HTR-8/SVneo (cell line): Measurements from ENCODE around the gene ZNF710.
"Not testable (repeated sequence)": the region's sequence is repeated elsewhere in the genome, so short reads cannot be mapped to it uniquely, and the experiment has no call there.

Experiments
- DNase-seq: peaks from one replicate; pipeline ENCODE4 v3.0.0; 2011; ENCODE audit warnings: low spot score, mixed read lengths; ENCODE audit not compliant: insufficient read length
- FAIRE-seq: peaks from 2 replicates; lab custom pipeline; 2011; peaks lifted over from hg19 to GRCh38; lab: Jason Lieb, UNC

ZNF710 gene

DNA sequence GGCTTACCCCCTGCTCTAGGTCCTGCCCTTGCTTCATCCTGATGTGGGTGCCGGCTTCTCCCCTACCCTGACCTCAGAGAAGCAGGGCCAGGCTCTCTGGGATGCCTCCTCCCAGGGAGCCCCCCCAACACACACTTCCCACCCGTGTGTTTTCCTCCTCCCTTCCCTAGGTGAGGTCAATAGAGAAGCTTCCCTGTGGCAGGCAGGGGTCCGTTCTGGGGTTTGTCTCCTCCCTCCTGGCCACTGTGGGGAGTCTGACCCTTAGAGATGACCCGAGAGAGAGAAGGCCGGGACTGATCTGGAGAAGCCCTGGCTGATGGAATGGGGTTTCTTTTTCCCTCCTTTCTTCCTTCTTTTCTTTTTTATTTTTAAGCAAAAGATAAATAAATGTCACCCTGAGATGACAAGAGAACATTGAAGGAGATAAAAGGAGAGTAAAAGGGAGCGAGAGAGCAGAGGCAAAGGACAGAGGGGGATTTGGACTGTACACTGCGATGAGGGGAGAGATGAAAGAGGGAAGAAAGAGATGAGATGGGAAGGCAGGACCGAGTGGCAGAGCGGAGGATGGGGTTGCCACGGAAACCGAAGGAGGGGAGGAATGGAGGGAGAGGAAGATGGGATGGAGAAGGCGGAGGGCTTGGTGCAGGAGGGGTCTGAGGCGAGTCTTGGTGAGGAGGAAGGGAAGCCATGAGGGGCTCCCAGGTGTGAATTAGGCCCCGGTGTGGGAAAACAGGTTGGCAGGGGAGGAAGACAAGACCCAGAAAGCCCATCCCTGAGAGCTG, 52.8 kb downstream of the ZNF710 start:
- no peak for FAIRE-seq
- no peak for DNase-seq

DNA sequence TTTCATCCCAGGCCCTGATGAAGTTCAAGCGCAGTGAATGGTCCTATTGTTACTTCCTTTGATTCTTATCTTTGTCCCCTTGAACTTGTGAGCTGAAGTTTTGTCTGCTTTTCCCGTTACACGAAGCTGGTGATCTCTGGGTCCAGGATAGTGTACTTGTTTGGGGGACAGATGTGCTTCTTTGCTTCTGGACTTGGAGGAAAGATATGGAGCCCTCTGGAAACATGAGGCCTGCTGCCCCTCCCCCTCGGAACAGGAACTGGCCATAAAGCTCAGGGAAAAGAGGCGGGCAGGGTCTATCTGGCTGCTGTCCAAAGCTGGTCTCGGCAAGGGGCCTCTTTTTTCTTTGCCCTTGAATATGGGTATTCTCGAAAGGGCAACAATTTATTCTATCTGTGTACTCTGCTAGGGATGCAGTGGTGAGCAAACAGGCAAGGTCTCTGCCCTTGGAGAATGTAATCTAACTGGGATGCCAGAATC, 53.5 kb downstream of the ZNF710 start:
- FAIRE-seq (no peak), DNase-seq (no peak)

DNA sequence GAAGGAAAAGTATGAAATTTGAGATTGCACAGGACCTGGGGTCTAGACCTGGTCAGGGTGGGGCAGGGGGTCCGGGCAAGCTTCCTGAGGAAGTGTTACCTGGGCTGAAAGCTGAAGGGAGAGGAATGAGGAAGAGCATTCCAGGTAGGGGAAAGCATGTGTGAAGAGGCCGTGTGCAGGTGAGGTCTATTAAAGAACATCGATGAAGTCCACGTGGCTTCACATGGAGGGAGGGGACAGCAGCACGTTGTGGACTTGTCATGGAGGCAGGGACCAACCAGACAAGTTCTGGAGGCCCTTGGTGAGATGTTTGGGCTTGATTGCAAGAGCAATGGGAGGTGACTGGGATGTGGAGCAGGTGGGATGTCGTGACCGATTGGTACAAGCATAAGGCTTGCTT, 54.1 kb downstream of the ZNF710 start:
- FAIRE-seq (no peak), DNase-seq (no peak)

DNA sequence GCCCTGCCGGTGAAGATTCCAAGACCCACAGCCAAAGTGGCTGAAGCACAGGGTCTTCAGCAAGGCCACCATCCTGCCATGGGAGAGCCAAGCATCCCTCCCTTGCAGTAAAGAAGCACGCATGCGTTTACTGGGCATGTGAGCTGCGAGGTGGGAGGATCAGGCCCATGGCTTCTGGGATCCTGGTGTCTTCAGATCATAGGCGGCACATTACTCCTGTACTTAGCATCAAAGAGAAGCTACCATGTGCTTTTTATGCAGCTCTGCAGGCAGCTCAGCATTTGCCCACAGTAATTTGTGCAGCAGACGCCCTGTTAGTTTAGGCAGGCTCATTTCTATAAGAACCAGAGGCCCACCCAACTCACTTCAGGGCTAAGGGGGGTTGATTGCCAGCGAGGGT, 55.4 kb downstream of the ZNF710 start:
- no peak for DNase-seq
- FAIRE-seq, result no peak

DNA sequence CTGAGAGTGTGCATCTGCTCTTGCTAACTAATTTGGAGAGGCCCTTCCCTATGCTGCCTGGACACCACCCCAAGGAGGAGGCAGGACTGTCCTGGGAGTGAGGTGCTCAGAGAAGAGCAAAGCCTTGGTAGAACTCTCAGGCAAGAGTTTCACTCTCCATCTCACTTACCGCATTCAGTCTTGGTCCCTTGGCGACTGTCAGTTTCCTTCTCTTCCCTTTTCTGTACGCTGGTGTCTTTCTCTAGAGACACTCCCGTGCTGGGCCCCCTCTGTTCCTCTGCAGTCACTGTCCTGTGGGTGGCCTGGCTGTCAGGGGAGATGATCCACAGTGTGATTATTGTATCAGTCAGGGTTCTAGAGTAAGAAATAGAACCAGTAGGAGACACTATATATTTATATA, 57.2 kb downstream of the ZNF710 start:
- no peak for DNase-seq
- FAIRE-seq, result no peak

DNA sequence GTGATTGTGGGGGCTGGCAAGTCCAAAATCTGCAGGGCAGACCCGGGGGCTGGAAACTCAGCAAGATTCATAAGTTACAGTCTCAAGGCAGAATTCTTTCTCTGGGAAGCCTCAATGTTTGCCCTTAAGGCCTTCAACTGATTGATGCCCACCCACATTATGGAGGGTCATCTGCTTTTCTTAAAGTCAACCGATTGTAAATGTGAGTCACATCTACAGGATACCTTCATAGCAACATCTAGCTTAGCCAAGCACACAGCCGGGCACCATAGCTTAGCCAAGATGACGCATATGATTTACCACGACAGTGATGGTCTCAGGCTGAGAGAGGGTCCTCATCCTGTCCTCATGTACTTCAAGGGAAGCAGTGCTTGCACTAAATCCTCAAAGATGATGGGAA, 57.7 kb downstream of the ZNF710 start:
- no peak for FAIRE-seq
- no peak for DNase-seq

DNA sequence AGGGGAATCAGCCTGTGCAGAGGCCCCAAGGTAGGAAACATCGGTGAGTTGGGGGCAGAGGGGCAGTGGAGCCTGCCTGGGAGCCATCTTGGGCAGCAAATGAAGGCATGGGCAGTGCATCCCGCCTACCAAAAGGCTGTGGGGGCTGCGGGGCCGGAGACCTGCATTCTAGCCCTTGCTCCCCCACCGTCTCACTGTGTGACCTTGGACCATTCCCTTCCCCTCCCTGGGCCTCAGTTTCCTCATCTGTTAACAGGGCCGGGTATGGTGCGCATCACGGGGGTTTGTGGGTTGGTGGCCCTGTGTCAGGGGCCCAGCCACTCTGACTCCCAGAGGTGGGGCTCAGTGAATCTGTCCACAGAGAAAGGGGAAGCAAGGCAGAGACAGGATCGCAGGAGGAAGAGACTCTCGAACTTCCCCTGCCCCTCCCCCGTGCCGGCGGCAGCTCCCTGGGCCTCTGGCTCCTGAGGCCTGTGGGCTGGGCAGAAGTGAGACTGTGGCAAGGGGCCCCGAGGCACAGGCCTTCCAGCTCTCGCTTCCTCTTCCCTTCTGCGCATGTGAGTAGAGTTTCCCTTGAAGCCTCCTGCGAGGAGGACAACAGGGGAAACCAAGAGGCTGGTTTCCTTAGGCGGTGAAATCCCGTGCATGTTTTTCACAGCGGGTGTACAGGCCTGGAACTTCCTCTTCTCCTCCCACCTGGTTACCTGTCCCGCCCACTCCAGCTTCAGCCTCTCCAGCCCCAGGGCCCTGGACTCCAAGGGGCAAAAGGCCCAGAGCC, 58.3 kb downstream of the ZNF710 start:
- no peak for DNase-seq

DNA sequence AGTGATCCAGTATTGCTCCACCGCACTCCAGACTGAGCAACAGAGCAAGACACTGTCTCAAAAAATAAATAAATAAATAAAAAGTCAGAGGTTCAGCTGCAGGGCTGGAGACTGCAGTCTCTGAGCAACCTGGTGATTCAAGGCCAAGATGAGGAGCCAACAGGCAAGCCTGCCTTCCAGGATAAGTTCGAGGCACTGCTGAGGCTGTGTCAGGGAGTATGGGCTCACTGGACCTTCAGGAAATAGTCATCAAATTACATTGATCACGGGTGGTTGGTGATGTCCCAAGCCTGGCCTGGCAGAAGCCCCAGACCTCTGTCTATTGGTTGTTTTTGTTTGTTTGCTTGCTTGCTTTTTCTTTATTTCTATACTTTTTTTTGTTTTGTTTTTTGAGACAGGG, 59.7 kb downstream of the ZNF710 start:
- no peak for FAIRE-seq

More for the DNA sequence above, 58.3 kb downstream of the ZNF710 start:
- no peak for FAIRE-seq

DNA sequence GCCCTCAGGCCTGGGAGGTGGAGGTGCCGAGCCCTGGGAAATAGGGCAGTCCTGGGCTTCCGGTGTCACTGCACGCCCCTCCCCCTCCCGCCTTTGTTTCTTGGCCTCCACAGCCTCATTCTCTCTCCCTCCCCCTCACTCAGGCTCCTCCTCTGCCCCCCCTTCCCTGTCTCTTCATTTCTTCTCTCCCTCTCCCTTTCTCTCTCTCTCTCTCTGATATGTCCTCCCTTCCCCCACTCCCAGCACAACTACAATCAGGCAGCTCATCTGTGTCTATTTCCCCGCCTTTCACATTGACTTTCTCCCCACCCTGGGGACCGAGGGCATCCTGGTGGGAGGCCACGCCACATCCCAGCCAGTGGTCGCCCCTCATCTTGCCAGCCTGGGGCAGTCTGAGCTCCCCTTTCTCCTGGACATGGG, 60.9 kb downstream of the ZNF710 start:
- DNase-seq, result no peak
- FAIRE-seq, result no peak

More for the DNA sequence above, 59.7 kb downstream of the ZNF710 start:
- no peak for DNase-seq

DNA sequence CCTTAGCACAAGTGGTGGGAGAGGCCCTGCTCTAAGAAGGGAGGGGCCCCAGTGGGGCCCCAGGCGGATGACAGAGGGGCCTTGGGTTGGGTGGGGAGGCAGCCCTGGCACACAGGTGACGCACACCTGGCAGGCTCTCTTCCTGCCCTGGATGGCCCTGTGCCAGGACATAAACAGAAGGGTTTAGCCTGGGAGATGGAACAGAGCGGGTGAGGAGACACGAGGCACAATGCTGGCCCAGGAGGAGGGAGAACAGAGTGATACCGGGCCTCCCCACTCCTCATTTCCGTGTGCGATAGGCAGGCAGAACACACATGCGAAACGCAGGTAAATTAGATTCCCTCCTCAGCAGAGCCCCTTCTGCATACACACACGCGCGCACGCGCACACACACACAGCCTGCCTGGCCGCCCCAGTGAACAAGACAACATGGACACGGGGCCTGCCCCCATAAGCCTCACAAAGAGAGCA, 61.4 kb downstream of the ZNF710 start:
- FAIRE-seq (no peak), DNase-seq (no peak)

DNA sequence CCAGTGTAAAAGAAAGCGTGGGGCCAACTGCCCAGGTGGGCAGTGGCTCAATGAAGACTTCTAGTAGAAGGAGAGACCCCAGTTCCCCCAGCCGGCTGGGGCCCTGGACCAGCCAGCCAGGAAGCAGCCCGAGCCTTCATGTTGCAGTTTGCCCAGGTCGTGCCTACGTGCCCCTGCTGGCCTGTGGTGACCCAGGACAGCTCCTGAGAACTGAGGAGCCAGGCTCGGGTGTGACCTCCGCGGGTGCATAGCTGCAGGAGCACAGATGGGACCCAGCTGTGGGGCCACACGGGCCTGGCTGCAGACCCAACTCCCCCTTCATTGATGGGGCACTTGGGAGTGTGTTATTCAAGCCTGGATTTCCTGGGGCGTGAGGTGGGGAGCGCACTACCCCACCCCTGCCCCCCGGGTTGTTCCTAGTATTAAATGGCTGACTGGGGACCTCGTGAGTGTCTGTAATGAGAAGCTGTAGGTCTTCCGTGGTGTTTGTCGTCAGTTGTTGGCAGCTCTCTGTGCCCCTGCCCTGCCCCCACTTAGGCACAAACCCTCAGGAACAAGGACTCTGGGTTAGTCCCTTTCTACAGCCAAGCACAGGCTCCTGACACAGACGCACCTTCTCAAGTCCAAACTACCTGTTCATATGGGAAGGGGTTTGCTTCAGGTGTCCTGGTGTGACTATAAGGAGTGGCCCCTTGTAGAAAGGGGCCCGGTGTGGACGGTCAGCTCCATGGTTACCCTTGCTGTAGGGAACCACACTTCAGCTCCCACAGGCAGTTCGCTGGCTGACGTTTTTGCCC, 62.0 kb downstream of the ZNF710 start:
- FAIRE-seq (no peak), DNase-seq (no peak)

DNA sequence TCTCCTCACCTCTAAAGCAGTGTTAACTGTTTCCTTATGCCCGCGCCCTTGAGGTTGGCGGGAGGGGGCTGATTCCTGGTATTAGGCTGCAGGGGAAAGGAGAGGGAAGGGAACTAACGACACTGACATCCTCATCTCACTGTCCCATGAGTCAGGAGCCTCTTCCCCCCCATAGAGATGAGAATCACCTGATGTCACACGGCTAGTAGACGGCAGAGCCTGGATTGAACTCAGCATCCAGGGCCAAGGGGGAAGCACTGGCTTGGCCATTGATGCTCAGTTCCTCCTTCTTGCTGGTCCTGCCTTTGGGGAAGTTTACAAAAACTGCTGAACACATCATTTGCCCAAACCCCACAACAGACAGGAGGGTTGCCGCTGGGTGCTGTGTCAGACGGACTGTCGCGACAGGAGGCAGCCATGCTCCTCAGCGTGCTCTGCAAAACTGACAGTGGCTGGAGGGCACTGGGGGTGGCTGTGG, 62.7 kb downstream of the ZNF710 start:
- FAIRE-seq (no peak), DNase-seq (no peak)

DNA sequence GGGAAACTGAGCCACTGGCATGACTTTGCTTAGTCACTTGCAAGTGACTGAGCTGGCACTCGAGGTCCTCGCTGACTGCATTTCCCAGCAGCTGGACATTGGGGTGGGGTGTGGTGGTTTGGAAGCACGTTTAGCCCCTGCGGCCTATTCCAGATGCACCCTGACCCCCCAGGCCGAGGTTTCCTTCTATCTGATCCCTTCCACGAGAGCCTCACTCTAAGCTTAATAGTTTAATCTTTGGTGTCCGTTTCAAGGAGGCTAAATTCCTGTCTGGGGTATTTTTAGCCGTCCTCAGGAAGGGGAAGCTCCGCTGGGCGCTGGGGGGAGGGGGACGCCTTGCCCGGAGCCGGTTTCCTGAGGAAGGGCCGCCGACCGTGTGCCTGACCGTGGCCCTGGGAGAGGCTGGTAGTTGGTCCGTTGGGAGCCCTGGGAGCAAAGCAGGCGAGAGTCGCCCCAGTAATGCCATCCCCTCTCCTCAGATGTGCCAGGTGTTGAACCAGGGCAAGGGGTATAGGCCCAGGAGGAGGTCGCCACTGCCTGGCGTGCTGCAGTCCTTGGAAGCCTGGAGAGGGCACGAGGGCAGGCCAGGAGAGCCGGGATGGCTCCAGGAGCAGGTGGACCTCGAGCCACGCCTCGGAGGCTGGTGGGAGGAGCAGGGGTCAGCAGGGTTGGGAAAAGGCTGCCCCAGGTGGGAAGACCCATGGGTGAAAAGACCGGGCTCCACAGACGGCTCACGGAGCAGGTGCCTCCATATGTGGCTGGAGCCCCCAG, 64.0 kb downstream of the ZNF710 start:
- no peak for FAIRE-seq

DNA sequence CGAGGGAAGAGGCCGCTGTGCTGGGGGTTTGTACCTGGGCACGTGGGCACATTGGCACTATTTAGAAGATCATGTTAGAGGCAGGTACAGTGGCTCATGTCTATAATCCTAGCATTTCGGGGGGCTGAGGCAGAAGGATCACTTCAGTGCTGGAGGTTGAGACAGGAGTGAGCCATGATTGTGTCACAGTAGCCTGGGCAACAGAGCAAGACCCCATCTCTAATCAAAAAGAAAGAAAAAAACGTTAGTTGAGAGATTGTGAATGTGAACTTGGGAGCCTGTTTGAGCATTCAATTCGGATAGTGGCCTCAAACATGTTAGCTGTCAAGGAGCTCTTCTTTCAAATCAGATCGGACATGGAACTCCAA, 64.5 kb downstream of the ZNF710 start:
- FAIRE-seq, result no peak

More for the DNA sequence above, 64.0 kb downstream of the ZNF710 start:
- no peak for DNase-seq

DNA sequence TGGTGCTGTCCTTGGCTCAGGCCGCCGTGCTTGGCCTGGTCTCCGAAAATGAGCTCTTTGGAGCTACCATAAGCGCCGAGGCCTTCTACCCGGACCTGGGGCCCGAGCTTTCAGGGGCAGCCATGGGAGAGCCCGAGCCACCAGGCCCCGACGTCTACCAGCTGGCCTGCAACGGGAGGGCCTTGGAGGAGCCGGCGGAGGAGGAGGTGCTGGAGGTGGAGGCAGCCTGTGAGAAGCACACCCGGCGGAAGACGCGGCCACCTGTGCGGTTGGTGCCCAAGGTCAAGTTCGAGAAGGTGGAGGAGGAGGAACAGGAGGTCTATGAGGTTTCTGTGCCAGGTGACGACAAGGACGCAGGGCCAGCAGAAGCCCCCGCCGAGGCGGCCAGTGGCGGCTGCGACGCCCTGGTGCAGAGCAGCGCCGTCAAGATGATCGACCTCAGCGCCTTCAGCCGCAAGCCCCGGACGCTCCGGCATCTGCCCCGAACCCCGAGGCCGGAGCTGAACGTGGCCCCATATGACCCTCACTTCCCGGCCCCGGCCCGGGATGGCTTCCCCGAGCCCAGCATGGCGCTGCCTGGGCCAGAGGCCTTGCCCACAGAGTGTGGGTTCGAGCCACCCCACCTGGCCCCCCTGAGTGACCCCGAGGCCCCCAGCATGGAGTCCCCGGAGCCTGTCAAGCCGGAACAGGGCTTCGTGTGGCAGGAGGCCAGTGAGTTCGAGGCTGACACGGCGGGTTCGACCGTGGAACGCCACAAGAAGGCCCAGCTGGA, 66.2 kb downstream of the ZNF710 start:
- FAIRE-seq, result no peak
- DNase-seq, result no peak

More for the DNA sequence above, 64.5 kb downstream of the ZNF710 start:
- no peak for DNase-seq

DNA sequence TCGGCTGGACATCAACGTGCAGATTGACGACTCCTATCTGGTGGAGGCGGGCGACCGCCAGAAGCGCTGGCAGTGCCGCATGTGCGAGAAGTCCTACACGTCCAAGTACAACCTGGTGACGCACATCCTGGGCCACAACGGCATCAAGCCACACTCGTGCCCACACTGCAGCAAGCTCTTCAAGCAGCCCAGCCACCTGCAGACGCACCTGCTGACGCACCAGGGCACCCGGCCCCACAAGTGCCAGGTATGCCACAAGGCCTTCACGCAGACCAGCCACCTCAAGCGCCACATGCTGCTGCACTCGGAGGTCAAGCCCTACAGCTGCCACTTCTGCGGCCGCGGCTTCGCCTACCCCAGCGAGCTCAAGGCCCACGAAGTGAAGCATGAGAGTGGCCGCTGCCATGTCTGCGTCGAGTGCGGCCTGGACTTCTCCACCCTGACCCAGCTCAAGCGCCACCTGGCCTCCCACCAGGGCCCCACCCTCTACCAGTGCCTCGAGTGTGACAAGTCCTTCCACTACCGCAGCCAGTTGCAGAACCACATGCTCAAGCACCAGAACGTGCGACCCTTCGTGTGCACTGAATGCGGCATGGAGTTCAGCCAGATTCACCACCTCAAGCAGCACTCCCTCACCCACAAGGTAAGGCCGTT, 67.0 kb downstream of the ZNF710 start:
- DNase-seq, result no peak
- no peak for FAIRE-seq

DNA sequence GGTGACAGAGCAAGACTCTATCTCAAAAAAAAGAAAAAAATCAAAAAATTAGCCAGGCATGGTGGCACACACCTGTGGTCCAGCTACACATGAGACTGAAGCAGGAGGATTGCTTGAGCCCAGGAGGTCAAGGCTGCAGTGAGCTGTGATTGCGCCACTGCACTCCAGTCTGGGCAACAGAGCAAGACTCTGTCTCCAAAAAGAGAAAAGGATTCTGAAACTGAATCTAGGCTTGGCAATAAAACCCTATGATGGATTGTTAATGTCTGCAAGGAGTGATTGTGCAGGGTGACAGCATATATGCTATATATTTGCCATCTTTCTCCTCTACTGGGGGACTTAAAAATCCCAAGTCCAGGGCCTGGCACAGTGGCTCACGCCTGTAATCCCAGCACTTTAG, 69.5 kb downstream of the ZNF710 start:
- not testable (repeated sequence) for FAIRE-seq

DNA sequence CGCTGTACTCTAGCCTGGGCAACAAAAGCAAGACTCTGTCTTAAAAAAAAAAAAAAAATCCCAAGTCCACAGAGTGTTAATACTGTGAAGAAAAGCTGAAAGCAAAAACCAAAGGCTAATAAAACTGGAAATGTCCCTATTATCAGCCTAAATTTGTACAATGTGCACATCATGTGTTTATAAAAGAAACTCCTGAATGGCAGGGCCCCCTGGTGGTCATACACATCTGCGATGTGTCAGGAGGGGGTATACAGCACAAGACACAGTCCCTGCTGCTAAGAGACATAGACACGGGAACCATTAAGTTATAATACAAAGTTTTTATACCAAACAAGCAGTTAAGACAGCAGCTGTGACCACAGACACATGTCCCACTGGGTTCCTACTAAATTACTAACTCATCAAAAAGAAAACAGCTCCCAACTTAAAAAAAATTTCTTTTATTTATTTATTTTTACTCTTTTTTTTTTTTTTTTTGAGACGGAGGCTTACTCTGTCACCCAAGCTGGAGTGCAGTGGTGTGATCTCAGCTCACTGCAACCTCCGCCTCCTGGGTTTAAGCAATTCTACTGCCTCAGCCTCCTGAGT, 70.2 kb downstream of the ZNF710 start:
- no peak for FAIRE-seq
- DNase-seq, result peak; percentile 75

More for the DNA sequence above, 69.5 kb downstream of the ZNF710 start:
- not testable (repeated sequence) for DNase-seq
